ENCODE measurements around the gene RSBN1L. TPM values are rescaled to one million over a fixed set of nuclear protein-coding genes. Genes with fewer than 3 reads are reported as not detected.

RSBN1L gene
- total RNA-seq, 4 donors from 2014 or later, result 13.7 to 26.2 (median 19.8) TPM

- Histone ChIP-seq H3K9me3 (no peaks in the 10 kb centered on the region), H3K27me3 (no peaks in the 10 kb centered on the region), H3K36me3 (peaks cover 0 to 32% (median 11%) of the 10 kb centered on the region in 4 donors), H3K27ac (no peak overlapping the region), H3K4me3 (no peak overlapping the region), H3K4me1 (peaks cover 0 to 1% (median 0%) of the 10 kb centered on the region in 4 donors)
- TF ChIP-seq POLR2AphosphoS5 (IDR thresholded peaks at IDR 0.05), result no peak
- TF ChIP-seq POLR2A (IDR thresholded peaks at IDR 0.05), result no peak
- no peak for TF ChIP-seq EP300 (IDR thresholded peaks at IDR 0.05; ENCODE audit: low read depth)
- no peak for TF ChIP-seq CTCF (IDR thresholded peaks at IDR 0.05)
- in situ Hi-C loops (cut with MboI; ENCODE audit: low pct_ligation_motif_present in 1 of 4, low pct_unique_long_range_greater_than_20kb in 1 of 4, low sequenced_read_pairs in 3 of 4), result no loop called here
- DNase-seq, result no peak
- intact Hi-C loops (cut with DNase I; ENCODE audit: low total_unique reads), result no loop called here
Measured at GRCh38 chr7:77771901-77772300, 75.6 kb downstream of the RSBN1L start.

- 94% methylated on average over 2 of the region's 2 CpGs; no CpG with 5 or more reads in 1 of the 2 donors for WGBS, 2 donors (ENCODE audit: low coverage in 1 of 2)
- H3K9me3 ChIP-seq, result no peaks in the 10 kb centered on the region
- in situ Hi-C loops (cut with MboI; ENCODE audit: low pct_ligation_motif_present in 1 of 4, low pct_unique_long_range_greater_than_20kb in 1 of 4, low sequenced_read_pairs in 3 of 4) (no loop called here), intact Hi-C loops (cut with DNase I; ENCODE audit: low total_unique reads) (no loop called here)
- H3K4me1 ChIP-seq, result peaks cover 0 to 45% (median 19%) of the 10 kb centered on the region in 4 donors
- no peak overlapping the region for H3K27ac ChIP-seq
- H3K4me3 ChIP-seq, result no peak overlapping the region
- no peaks in the 10 kb centered on the region for H3K27me3 ChIP-seq
- H3K36me3 ChIP-seq, result peaks cover 0 to 44% (median 15%) of the 10 kb centered on the region in 4 donors
- DNase-seq, result no peak
- TF ChIP-seq CTCF (IDR thresholded peaks at IDR 0.05), result no peak
- no peak for TF ChIP-seq POLR2AphosphoS5 (IDR thresholded peaks at IDR 0.05)
- no peak for TF ChIP-seq POLR2A (IDR thresholded peaks at IDR 0.05)
- TF ChIP-seq EP300 (IDR thresholded peaks at IDR 0.05; ENCODE audit: low read depth), result no peak
Measured at GRCh38 chr7:77778535-77778934, 82.3 kb downstream of the RSBN1L start.

- H3K9me3 ChIP-seq, result no peaks in the 10 kb centered on the region
- H3K4me1 ChIP-seq, result peaks cover 0 to 54% (median 23%) of the 10 kb centered on the region in 4 donors
- no peak for DNase-seq
- 85 to 88% methylated on average over 4 of the region's 4 CpGs for WGBS, 2 donors (ENCODE audit: low coverage in 1 of 2)
- peaks cover 0 to 17% (median 7%) of the 10 kb centered on the region in 4 donors for H3K36me3 ChIP-seq
- peak overlapping the region; percentile 75 to 78 (median 76) for H3K27ac ChIP-seq
- intact Hi-C loops (cut with DNase I; ENCODE audit: low total_unique reads) (no loop called here), in situ Hi-C loops (cut with MboI; ENCODE audit: low pct_ligation_motif_present in 1 of 4, low pct_unique_long_range_greater_than_20kb in 1 of 4, low sequenced_read_pairs in 3 of 4) (no loop called here)
- no peak overlapping the region for H3K4me3 ChIP-seq
- no peaks in the 10 kb centered on the region for H3K27me3 ChIP-seq
- no peak for TF ChIP-seq POLR2AphosphoS5 (IDR thresholded peaks at IDR 0.05)
- no peak for TF ChIP-seq POLR2A (IDR thresholded peaks at IDR 0.05)
- TF ChIP-seq CTCF (IDR thresholded peaks at IDR 0.05), result no peak
- no peak for TF ChIP-seq EP300 (IDR thresholded peaks at IDR 0.05; ENCODE audit: low read depth)
Measured at GRCh38 chr7:77782383-77782782, 86.1 kb downstream of the RSBN1L start.

- in situ Hi-C loops (cut with MboI; ENCODE audit: low pct_ligation_motif_present in 1 of 4, low pct_unique_long_range_greater_than_20kb in 1 of 4, low sequenced_read_pairs in 3 of 4) (no loop called here), intact Hi-C loops (cut with DNase I; ENCODE audit: low total_unique reads) (no loop called here)
- peak overlapping the region; percentile 75 to 78 (median 76) for H3K27ac ChIP-seq
- H3K9me3 ChIP-seq, result no peaks in the 10 kb centered on the region
- 50 to 65% methylated on average over 1 of the region's 1 CpG for WGBS, 2 donors (ENCODE audit: low coverage in 1 of 2)
- no peak for DNase-seq
- H3K4me1 ChIP-seq, result peaks cover 0 to 54% (median 23%) of the 10 kb centered on the region in 4 donors
- TF ChIP-seq POLR2AphosphoS5 (IDR thresholded peaks at IDR 0.05) (no peak), CTCF (IDR thresholded peaks at IDR 0.05) (no peak), POLR2A (IDR thresholded peaks at IDR 0.05) (no peak), EP300 (IDR thresholded peaks at IDR 0.05; ENCODE audit: low read depth) (no peak)
- H3K36me3 ChIP-seq, result peaks cover 0 to 15% (median 6%) of the 10 kb centered on the region in 4 donors
- no peaks in the 10 kb centered on the region for H3K27me3 ChIP-seq
- H3K4me3 ChIP-seq, result no peak overlapping the region
Measured at GRCh38 chr7:77783111-77783510, 86.9 kb downstream of the RSBN1L start.

All from transverse colon (tissue), 4 donors.